Transverse colon (tissue), 3 donors: ENCODE data around the gene HRH4.

Experiments
- POLR2A ChIP-seq: fragments of 450-650 bp; IDR thresholded peaks from one replicate; pipeline ENCODE4 v1.6.1; 2016; ENCODE audit warnings: antibody characterized with exemption, mild to moderate bottlenecking, moderate library complexity
- TF ChIP-seq, protein P1 (sequence below), 5 experiments: fragments of 200-600 bp in 3 of 5; fragments of 450-650 bp in 2 of 5; sonication (generic) in 3 of 5; IDR thresholded peaks; 1 replicate in 2 of 5; 2 replicates in 3 of 5; pipeline ENCODE4 v1.5.1; 2016 to 2017; ENCODE audit warnings: antibody characterized with exemption in 5 of 5, inconsistent platforms in 3 of 5, mild to moderate bottlenecking in 2 of 5, moderate library complexity in 1 of 5

GRCh38 chr18:24456549-24456948 is 3.9 kb upstream of the HRH4 start:
- TF ChIP-seq, protein P1, sequence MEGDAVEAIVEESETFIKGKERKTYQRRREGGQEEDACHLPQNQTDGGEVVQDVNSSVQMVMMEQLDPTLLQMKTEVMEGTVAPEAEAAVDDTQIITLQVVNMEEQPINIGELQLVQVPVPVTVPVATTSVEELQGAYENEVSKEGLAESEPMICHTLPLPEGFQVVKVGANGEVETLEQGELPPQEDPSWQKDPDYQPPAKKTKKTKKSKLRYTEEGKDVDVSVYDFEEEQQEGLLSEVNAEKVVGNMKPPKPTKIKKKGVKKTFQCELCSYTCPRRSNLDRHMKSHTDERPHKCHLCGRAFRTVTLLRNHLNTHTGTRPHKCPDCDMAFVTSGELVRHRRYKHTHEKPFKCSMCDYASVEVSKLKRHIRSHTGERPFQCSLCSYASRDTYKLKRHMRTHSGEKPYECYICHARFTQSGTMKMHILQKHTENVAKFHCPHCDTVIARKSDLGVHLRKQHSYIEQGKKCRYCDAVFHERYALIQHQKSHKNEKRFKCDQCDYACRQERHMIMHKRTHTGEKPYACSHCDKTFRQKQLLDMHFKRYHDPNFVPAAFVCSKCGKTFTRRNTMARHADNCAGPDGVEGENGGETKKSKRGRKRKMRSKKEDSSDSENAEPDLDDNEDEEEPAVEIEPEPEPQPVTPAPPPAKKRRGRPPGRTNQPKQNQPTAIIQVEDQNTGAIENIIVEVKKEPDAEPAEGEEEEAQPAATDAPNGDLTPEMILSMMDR (IDR thresholded peaks at IDR 0.05) = no peak
- no peak for TF ChIP-seq POLR2A
